HG03025 (cell line): ENCODE data around the gene ADAMTSL3.
"Not testable (repeated sequence)": the region's sequence is repeated elsewhere in the genome, so short reads cannot be mapped to it uniquely, and the experiment has no call there.

Source experiments
- ATAC-seq: cut with Tn5 transposase; IDR thresholded peaks from one replicate; pipeline ENCODE4 v1.9.1; 2021; ENCODE audit warnings: mild to moderate bottlenecking, moderate library complexity; ENCODE audit not compliant: unreplicated experiment, low FRiP score

ADAMTSL3 gene

GRCh38 chr15:84078038-84078437 is 424.1 kb downstream of the ADAMTSL3 start:
- not testable (repeated sequence) for ATAC-seq

- not testable (repeated sequence) for ATAC-seq
Observed at GRCh38 chr15:84079325-84079884, 425.5 kb downstream of the ADAMTSL3 start.

- ATAC-seq = no peak
Observed at GRCh38 chr15:84079885-84080777, 426.2 kb downstream of the ADAMTSL3 start.

GRCh38 chr15:84080778-84081084 is 426.8 kb downstream of the ADAMTSL3 start:
- not testable (repeated sequence) for ATAC-seq

GRCh38 chr15:84081391-84082168 is 427.7 kb downstream of the ADAMTSL3 start:
- ATAC-seq = no peak

- ATAC-seq = no peak
Observed at GRCh38 chr15:84082739-84083138, 428.8 kb downstream of the ADAMTSL3 start.

GRCh38 chr15:84086071-84086470 is 432.1 kb downstream of the ADAMTSL3 start:
- not testable (repeated sequence) for ATAC-seq
